ENCODE results near the gene GET3.
"Not testable (repeated sequence)": the region's sequence is repeated elsewhere in the genome, so short reads cannot be mapped to it uniquely, and the experiment has no call there.

GET3 gene

DNA sequence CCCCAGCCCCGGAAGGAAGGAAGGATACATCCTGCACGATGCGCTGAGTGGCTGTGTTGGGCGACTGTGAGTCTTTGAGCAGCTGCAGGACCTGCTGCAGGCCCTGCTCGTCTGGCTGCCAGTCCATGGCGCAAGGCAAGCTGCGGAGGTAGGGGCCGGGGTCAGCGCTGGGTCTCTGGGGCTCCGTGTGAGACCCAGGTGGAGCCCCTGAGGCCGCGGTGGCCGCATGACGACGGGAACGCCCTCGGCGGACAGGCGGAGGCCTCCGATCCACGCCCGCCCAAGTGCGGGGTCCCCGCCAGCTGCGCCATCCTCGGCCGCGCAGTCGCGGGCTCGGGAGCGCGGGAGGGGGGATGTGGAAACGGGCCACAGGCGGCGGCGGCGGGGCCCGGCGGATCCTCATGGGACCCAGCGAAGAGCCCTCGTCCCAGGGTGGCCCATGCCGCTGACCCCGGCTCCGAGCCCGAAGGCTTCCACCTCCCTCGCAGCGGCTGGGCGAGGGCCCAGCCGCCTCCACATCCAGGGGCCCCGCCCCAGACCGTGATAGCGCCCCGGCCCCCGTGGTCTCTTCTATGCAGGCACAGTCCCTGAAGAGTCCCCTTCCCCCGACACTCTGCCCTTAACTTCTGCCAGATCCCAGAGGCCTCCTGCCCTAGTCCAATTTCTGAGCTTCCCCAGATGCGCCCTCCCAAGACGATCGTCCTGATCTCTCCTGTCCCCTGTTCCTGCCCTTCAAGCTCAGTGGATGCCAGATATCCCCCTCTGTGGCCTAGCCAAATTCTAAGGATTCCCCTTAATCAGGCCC is 16.2 kb upstream of the GET3 start:
- H3K4me3 ChIP-seq (ENCODE audit: low read length): peak overlapping the region; percentile 88
- H3K4me2 ChIP-seq (ENCODE audit: low read length): peak overlapping the region; percentile 100

GRCh38 chr19:12721656-12722565 is 15.4 kb upstream of the GET3 start:
- peaks cover 27% of the 10 kb centered on the region for H3K36me3 ChIP-seq (ENCODE audit: insufficient read depth, low read length)
- peak overlapping the region; percentile 88 for H3K4me3 ChIP-seq (ENCODE audit: low read length)
- H3K4me1 ChIP-seq (ENCODE audit: control insufficient read depth, insufficient read depth, low read length): peaks cover 26% of the 10 kb centered on the region

More for the DNA sequence above, 16.2 kb upstream of the GET3 start:
- Histone ChIP-seq H3K27me3 (ENCODE audit: control insufficient read depth, insufficient read depth, low read length) (no peaks in the 10 kb centered on the region), H3K9ac (ENCODE audit: low read depth, low read length) (peak overlapping the region; percentile 91), H3K9me3 (replicated peaks; ENCODE audit: low read length) (no peaks in the 10 kb centered on the region), H3K36me3 (ENCODE audit: insufficient read depth, low read length) (peaks cover 30% of the 10 kb centered on the region), H3K4me1 (ENCODE audit: control insufficient read depth, insufficient read depth, low read length) (peaks cover 26% of the 10 kb centered on the region)

DNA sequence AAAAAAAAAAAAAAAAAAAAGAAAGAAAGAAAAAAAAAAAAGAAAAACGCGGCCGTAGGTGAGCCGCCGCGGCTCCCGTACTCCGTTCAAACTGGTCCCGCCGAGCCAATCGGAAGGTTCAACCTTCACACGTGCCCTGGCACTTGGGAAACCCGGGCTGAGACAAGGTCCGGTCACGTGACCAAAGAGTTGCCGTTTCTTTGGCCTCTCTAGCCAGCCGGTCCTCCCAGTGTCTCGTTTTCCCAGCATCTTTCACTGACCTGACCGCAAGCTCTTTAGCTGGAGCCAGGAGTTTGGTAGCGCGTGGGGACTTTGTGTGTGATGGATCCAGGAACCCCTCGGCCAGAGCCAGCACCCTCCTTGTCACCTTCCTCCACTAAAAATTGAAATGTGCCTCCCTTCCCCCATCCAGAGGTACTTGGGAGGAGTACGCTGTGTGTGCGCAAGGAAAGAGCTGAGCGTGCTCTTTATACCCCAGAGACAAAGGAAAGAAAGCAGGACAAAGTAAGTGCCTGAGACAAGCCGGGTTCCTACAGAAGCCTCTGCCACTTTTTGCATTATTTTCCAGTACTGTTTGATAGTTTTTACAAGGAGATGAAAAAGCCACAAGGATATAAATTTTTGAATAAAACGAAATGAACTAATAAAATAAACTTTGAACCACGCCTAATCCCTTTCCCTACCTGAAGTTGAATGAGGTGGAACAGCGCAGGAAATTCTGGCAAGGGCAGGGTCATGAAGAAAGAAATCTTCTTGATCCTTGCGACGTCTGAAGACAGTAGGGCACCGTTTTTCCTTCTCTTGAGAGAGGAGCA is 14.5 kb upstream of the GET3 start:
- H3K27me3 ChIP-seq (ENCODE audit: control insufficient read depth, insufficient read depth, low read length): no peaks in the 10 kb centered on the region
- peaks cover 26% of the 10 kb centered on the region for H3K4me1 ChIP-seq (ENCODE audit: control insufficient read depth, insufficient read depth, low read length)
- H3K4me3 ChIP-seq (ENCODE audit: low read length): peak overlapping the region; percentile 88
- no peaks in the 10 kb centered on the region for H3K9me3 ChIP-seq (replicated peaks; ENCODE audit: low read length)
- peak overlapping the region; percentile 97 for H3K4me2 ChIP-seq (ENCODE audit: low read length)
- H3K9ac ChIP-seq (ENCODE audit: low read depth, low read length): peak overlapping the region; percentile 91
- peaks cover 24% of the 10 kb centered on the region for H3K36me3 ChIP-seq (ENCODE audit: insufficient read depth, low read length)

More at GRCh38 chr19:12721656-12722565, 15.4 kb upstream of the GET3 start:
- Histone ChIP-seq H3K9me3 (replicated peaks; ENCODE audit: low read length) (no peaks in the 10 kb centered on the region), H3K27me3 (ENCODE audit: control insufficient read depth, insufficient read depth, low read length) (no peaks in the 10 kb centered on the region), H3K4me2 (ENCODE audit: low read length) (peak overlapping the region; percentile 100), H3K9ac (ENCODE audit: low read depth, low read length) (peak overlapping the region; percentile 91)

GRCh38 chr19:12723381-12723640 is 14.0 kb upstream of the GET3 start:
- Histone ChIP-seq H3K4me1 (ENCODE audit: control insufficient read depth, insufficient read depth, low read length) (peaks cover 24% of the 10 kb centered on the region), H3K36me3 (ENCODE audit: insufficient read depth, low read length) (peaks cover 25% of the 10 kb centered on the region), H3K27me3 (ENCODE audit: control insufficient read depth, insufficient read depth, low read length) (no peaks in the 10 kb centered on the region), H3K9ac (ENCODE audit: low read depth, low read length) (peak overlapping the region; percentile 91), H3K4me2 (ENCODE audit: low read length) (peak overlapping the region; percentile 97), H3K4me3 (ENCODE audit: low read length) (peak overlapping the region; percentile 88), H3K9me3 (replicated peaks; ENCODE audit: low read length) (no peaks in the 10 kb centered on the region)

GRCh38 chr19:12723641-12724426 is 13.5 kb upstream of the GET3 start, which contains the start of gene TNPO2:
Gene TNPO2 (minus strand): TSS chr19:12723932. CDS start chr19:12720977, 2,955 bp downstream.
- H3K4me3 ChIP-seq (ENCODE audit: low read length): peak within 1 kb of the TSS; percentile 88
- H3K9me3 ChIP-seq (replicated peaks; ENCODE audit: low read length): no peaks in the 10 kb centered on the region
- H3K27me3 ChIP-seq (ENCODE audit: control insufficient read depth, insufficient read depth, low read length): no peaks in the 10 kb centered on the region
- H3K4me2 ChIP-seq (ENCODE audit: low read length): peak within 1 kb of the TSS; percentile 97
- H3K4me1 ChIP-seq (ENCODE audit: control insufficient read depth, insufficient read depth, low read length): peaks cover 19% of the 10 kb centered on the region
- H3K9ac ChIP-seq (ENCODE audit: low read depth, low read length): peak within 1 kb of the TSS; percentile 91
- peaks cover 25% of the 10 kb centered on the region for H3K36me3 ChIP-seq (ENCODE audit: insufficient read depth, low read length)

- not testable (repeated sequence) for H3K27me3 ChIP-seq (ENCODE audit: control insufficient read depth, insufficient read depth, low read length); H3K4me1 ChIP-seq (ENCODE audit: control insufficient read depth, insufficient read depth, low read length); H3K4me3 ChIP-seq (ENCODE audit: low read length); H3K4me2 ChIP-seq (ENCODE audit: low read length); H3K9me3 ChIP-seq (replicated peaks; ENCODE audit: low read length); H3K9ac ChIP-seq (ENCODE audit: low read depth, low read length)
- H3K36me3 ChIP-seq (ENCODE audit: insufficient read depth, low read length): peaks cover 34% of the 10 kb centered on the region
Measured at GRCh38 chr19:12725612-12726011, 11.7 kb upstream of the GET3 start.

- Histone ChIP-seq H3K36me3 (ENCODE audit: insufficient read depth, low read length) (peaks cover 42% of the 10 kb centered on the region), H3K4me3 (ENCODE audit: low read length) (no peak overlapping the region), H3K4me2 (ENCODE audit: low read length) (no peak overlapping the region), H3K4me1 (ENCODE audit: control insufficient read depth, insufficient read depth, low read length) (peaks cover 11% of the 10 kb centered on the region), H3K9me3 (replicated peaks; ENCODE audit: low read length) (no peaks in the 10 kb centered on the region), H3K9ac (ENCODE audit: low read depth, low read length) (no peak overlapping the region), H3K27me3 (ENCODE audit: control insufficient read depth, insufficient read depth, low read length) (no peaks in the 10 kb centered on the region)
Measured at GRCh38 chr19:12726988-12727316, 10.3 kb upstream of the GET3 start.

- H3K4me3 ChIP-seq (ENCODE audit: low read length): no peak overlapping the region
- H3K4me1 ChIP-seq (ENCODE audit: control insufficient read depth, insufficient read depth, low read length): peaks cover 18% of the 10 kb centered on the region
- no peaks in the 10 kb centered on the region for H3K27me3 ChIP-seq (ENCODE audit: control insufficient read depth, insufficient read depth, low read length)
- no peak overlapping the region for H3K4me2 ChIP-seq (ENCODE audit: low read length)
- H3K36me3 ChIP-seq (ENCODE audit: insufficient read depth, low read length): peaks cover 42% of the 10 kb centered on the region
- H3K9ac ChIP-seq (ENCODE audit: low read depth, low read length): no peak overlapping the region
- no peaks in the 10 kb centered on the region for H3K9me3 ChIP-seq (replicated peaks; ENCODE audit: low read length)
Measured at GRCh38 chr19:12727745-12728433, 9.4 kb upstream of the GET3 start.

GRCh38 chr19:12730064-12730463 is 7.2 kb upstream of the GET3 start:
- no peak overlapping the region for H3K4me2 ChIP-seq (ENCODE audit: low read length)
- no peaks in the 10 kb centered on the region for H3K9me3 ChIP-seq (replicated peaks; ENCODE audit: low read length)
- no peaks in the 10 kb centered on the region for H3K27me3 ChIP-seq (ENCODE audit: control insufficient read depth, insufficient read depth, low read length)
- H3K36me3 ChIP-seq (ENCODE audit: insufficient read depth, low read length): peaks cover 42% of the 10 kb centered on the region
- H3K4me3 ChIP-seq (ENCODE audit: low read length): no peak overlapping the region
- H3K9ac ChIP-seq (ENCODE audit: low read depth, low read length): no peak overlapping the region
- H3K4me1 ChIP-seq (ENCODE audit: control insufficient read depth, insufficient read depth, low read length): peaks cover 17% of the 10 kb centered on the region

- peaks cover 17% of the 10 kb centered on the region for H3K4me1 ChIP-seq (ENCODE audit: control insufficient read depth, insufficient read depth, low read length)
- no peaks in the 10 kb centered on the region for H3K9me3 ChIP-seq (replicated peaks; ENCODE audit: low read length)
- H3K4me2 ChIP-seq (ENCODE audit: low read length): no peak overlapping the region
- no peaks in the 10 kb centered on the region for H3K27me3 ChIP-seq (ENCODE audit: control insufficient read depth, insufficient read depth, low read length)
- H3K4me3 ChIP-seq (ENCODE audit: low read length): no peak overlapping the region
- H3K9ac ChIP-seq (ENCODE audit: low read depth, low read length): no peak overlapping the region
- H3K36me3 ChIP-seq (ENCODE audit: insufficient read depth, low read length): peaks cover 42% of the 10 kb centered on the region
Measured at GRCh38 chr19:12731337-12731736, 6.0 kb upstream of the GET3 start.

All from skeletal muscle satellite cell (primary cell).